HepG2 (cell line): ENCODE data around the gene VAC14. TPM values are rescaled to one million over a fixed set of nuclear protein-coding genes. Genes with fewer than 3 reads are reported as not detected.
A peak's percentile ranks its signal among the peaks of the same experiment; 100 is the strongest.

ENCODE experiments used
- CBX1 ChIP-seq: IDR thresholded peaks from one replicate; pipeline ENCODE4 v1.6.1; 2016; ENCODE audit warnings: antibody characterized with exemption, low read depth
- ETS1 ChIP-seq: sonication (generic); formaldehyde crosslinking; IDR thresholded peaks from 2 replicates; pipeline ENCODE4 v1.4.0; 2020; ENCODE audit warnings: missing genetic modification reagents
- HMG20A ChIP-seq: IDR thresholded peaks from 2 replicates; pipeline ENCODE4 v1.6.1; 2016; ENCODE audit warnings: borderline replicate concordance
- KAT7 ChIP-seq: IDR thresholded peaks from 2 replicates; pipeline ENCODE4 v1.6.1; 2018; ENCODE audit warnings: borderline replicate concordance, missing compliant biosample characterization
- KLF6 ChIP-seq: IDR thresholded peaks from 2 replicates; pipeline ENCODE4 v1.8.0; 2016; ENCODE audit warnings: missing biosample characterization, missing genetic modification reagents
- POGZ ChIP-seq: sonication (generic); formaldehyde crosslinking; IDR thresholded peaks from 2 replicates; pipeline ENCODE4 v1.4.0; 2020; ENCODE audit warnings: mild to moderate bottlenecking, missing genetic modification reagents
- PRMT3 ChIP-seq: sonication (generic); formaldehyde crosslinking; IDR thresholded peaks from 2 replicates; pipeline ENCODE4 v1.8.1; 2022; ENCODE audit warnings: low read depth, mild to moderate bottlenecking, moderate library complexity, missing genetic modification reagents, borderline replicate concordance
- TRIM22 ChIP-seq: fragments of 450-650 bp; IDR thresholded peaks from 2 replicates; pipeline ENCODE4 v1.6.1; 2017
- ZNF143 ChIP-seq: sonication (generic); formaldehyde crosslinking; IDR thresholded peaks from 2 replicates; pipeline ENCODE4 v1.4.0; 2020; ENCODE audit warnings: missing genetic modification reagents
- ZNF44 ChIP-seq: sonication (generic); formaldehyde crosslinking; IDR thresholded peaks from 2 replicates; pipeline ENCODE4 v1.5.1; 2020; ENCODE audit warnings: mild to moderate bottlenecking, missing genetic modification reagents
- ZNF446 ChIP-seq: sonication (generic); formaldehyde crosslinking; IDR thresholded peaks from 2 replicates; pipeline ENCODE4 v1.5.0; 2020; ENCODE audit warnings: mild to moderate bottlenecking, missing genetic modification reagents
- ZNF451 ChIP-seq: sonication (generic); formaldehyde crosslinking; IDR thresholded peaks from 2 replicates; pipeline ENCODE4 v1.5.0; 2020; ENCODE audit warnings: mild to moderate bottlenecking, missing genetic modification reagents
- ZNF503 ChIP-seq: sonication (generic); formaldehyde crosslinking; IDR thresholded peaks from 2 replicates; pipeline ENCODE4 v1.4.0; 2020; ENCODE audit warnings: missing genetic modification reagents
- ZNF672 ChIP-seq: sonication (generic); formaldehyde crosslinking; IDR thresholded peaks from 2 replicates; pipeline ENCODE4 v1.8.1; 2022; ENCODE audit warnings: missing genetic modification reagents
- ZSCAN21 ChIP-seq: sonication (generic); formaldehyde crosslinking; IDR thresholded peaks from 2 replicates; pipeline ENCODE4 v1.8.0; 2022; ENCODE audit warnings: mild to moderate bottlenecking, missing genetic modification reagents, moderate library complexity, borderline replicate concordance
- polyA plus RNA-seq, 8 experiments: library from polyadenylated mRNA; depleted of rRNA in 3 of 8; stranded (reverse) in 7 of 8; unstranded in 1 of 8; fragments of >200 nt; fragmentation: Illumina TruSeq in 4 of 8; extraction: Trizol in 4 of 8; gene quantifications; 2 replicates each; pipeline versions ENCODE4 v1.2.1 to v1.2.3, GENCODE V29; 2011 to 2016; ENCODE audit warnings: low read depth in 4 of 8, missing spikeins in 1 of 8, mixed read lengths in 1 of 8; ENCODE audit not compliant: insufficient read depth in 1 of 8
- total RNA-seq, 5 experiments: library from RNA; depleted of rRNA; stranded (reverse); fragments of >200 nt; fragmentation: Illumina TruSeq; extraction: Trizol; gene quantifications; 2 replicates each; pipeline ENCODE4 v1.2.3, GENCODE V29; 2016; ENCODE audit warnings: low read depth in 1 of 5
- TF ChIP-seq, protein P1 (sequence below): sonication (generic); formaldehyde crosslinking; IDR thresholded peaks from 2 replicates; pipeline ENCODE4 v1.5.0; 2020; ENCODE audit warnings: mild to moderate bottlenecking, missing genetic modification reagents
- TF ChIP-seq, protein P2 (sequence below): sonication (generic); formaldehyde crosslinking; IDR thresholded peaks from 2 replicates; pipeline ENCODE4 v1.5.0; 2020; ENCODE audit warnings: mild to moderate bottlenecking, missing genetic modification reagents, borderline replicate concordance
- TF ChIP-seq, protein P3 (sequence below): sonication (generic); formaldehyde crosslinking; IDR thresholded peaks from 2 replicates; pipeline ENCODE4 v1.5.0; 2020; ENCODE audit warnings: missing genetic modification reagents, mild to moderate bottlenecking, borderline replicate concordance

VAC14 gene
- total and polyA plus RNA-seq, 2 of the 13 experiments (the other 11 are each of a cell fraction or from before 2014, with no cell fraction given): 23.5 to 24.6 TPM

GRCh38 chr16:70800781-70801480 is at the start of gene VAC14 (continued):
- TF ChIP-seq, protein P1, sequence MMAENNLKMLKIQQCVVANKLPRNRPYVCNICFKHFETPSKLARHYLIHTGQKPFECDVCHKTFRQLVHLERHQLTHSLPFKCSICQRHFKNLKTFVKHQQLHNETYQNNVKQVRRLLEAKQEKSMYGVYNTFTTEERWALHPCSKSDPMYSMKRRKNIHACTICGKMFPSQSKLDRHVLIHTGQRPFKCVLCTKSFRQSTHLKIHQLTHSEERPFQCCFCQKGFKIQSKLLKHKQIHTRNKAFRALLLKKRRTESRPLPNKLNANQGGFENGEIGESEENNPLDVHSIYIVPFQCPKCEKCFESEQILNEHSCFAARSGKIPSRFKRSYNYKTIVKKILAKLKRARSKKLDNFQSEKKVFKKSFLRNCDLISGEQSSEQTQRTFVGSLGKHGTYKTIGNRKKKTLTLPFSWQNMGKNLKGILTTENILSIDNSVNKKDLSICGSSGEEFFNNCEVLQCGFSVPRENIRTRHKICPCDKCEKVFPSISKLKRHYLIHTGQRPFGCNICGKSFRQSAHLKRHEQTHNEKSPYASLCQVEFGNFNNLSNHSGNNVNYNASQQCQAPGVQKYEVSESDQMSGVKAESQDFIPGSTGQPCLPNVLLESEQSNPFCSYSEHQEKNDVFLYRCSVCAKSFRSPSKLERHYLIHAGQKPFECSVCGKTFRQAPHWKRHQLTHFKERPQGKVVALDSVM (CRISPR knock-in tag): no peak
- TF ChIP-seq, protein P2, sequence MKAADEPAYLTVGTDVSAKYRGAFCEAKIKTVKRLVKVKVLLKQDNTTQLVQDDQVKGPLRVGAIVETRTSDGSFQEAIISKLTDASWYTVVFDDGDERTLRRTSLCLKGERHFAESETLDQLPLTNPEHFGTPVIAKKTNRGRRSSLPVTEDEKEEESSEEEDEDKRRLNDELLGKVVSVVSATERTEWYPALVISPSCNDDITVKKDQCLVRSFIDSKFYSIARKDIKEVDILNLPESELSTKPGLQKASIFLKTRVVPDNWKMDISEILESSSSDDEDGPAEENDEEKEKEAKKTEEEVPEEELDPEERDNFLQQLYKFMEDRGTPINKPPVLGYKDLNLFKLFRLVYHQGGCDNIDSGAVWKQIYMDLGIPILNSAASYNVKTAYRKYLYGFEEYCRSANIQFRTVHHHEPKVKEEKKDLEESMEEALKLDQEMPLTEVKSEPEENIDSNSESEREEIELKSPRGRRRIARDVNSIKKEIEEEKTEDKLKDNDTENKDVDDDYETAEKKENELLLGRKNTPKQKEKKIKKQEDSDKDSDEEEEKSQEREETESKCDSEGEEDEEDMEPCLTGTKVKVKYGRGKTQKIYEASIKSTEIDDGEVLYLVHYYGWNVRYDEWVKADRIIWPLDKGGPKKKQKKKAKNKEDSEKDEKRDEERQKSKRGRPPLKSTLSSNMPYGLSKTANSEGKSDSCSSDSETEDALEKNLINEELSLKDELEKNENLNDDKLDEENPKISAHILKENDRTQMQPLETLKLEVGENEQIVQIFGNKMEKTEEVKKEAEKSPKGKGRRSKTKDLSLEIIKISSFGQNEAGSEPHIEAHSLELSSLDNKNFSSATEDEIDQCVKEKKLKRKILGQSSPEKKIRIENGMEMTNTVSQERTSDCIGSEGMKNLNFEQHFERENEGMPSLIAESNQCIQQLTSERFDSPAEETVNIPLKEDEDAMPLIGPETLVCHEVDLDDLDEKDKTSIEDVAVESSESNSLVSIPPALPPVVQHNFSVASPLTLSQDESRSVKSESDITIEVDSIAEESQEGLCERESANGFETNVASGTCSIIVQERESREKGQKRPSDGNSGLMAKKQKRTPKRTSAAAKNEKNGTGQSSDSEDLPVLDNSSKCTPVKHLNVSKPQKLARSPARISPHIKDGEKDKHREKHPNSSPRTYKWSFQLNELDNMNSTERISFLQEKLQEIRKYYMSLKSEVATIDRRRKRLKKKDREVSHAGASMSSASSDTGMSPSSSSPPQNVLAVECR (CRISPR knock-in tag): peak; percentile 99
- TF ChIP-seq CBX1 (peak; percentile 89), ZNF672 (no peak), ZNF44 (0 out of 2 replicates have a peak, but pooled peaks have one; percentile 12), KAT7 (peak; percentile 95), ZNF446 (CRISPR knock-in tag) (no peak), POGZ (peak; percentile 89), PRMT3 (CRISPR knock-in tag) (no peak), ETS1 (no peak), TRIM22 (no peak), ZNF503 (CRISPR knock-in tag) (no peak; the same call in 1 of the 2 replicates), HMG20A (CRISPR knock-in tag) (no peak; the same call in 1 of the 2 replicates), ZSCAN21 (CRISPR knock-in tag) (no peak), ZNF451 (CRISPR knock-in tag) (no peak), KLF6 (CRISPR knock-in tag) (peak; percentile 20; the same call in 1 of the 2 replicates), ZNF143 (peak; percentile 45; the same call in 1 of the 2 replicates)
- TF ChIP-seq, protein P3, sequence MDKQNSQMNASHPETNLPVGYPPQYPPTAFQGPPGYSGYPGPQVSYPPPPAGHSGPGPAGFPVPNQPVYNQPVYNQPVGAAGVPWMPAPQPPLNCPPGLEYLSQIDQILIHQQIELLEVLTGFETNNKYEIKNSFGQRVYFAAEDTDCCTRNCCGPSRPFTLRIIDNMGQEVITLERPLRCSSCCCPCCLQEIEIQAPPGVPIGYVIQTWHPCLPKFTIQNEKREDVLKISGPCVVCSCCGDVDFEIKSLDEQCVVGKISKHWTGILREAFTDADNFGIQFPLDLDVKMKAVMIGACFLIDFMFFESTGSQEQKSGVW (CRISPR knock-in tag): no peak
